Activated T-cell treated with anti-CD3 and anti-CD28 coated beads, Interleukin-2, amount 50 U/mL, for 72 hours (primary cell): ENCODE results near the gene MDP1. TPM values are rescaled to one million over a fixed set of nuclear protein-coding genes. Genes with fewer than 3 reads are reported as not detected.
A peak's percentile ranks its signal among the peaks of the same experiment; 100 is the strongest.
"Not testable (repeated sequence)": the region's sequence is repeated elsewhere in the genome, so short reads cannot be mapped to it uniquely, and the experiment has no call there.

Experiments used
- ATAC-seq, 2 donors: fragments of 150-1000 bp; cut with Tn5 transposase; replicated peaks in 1 of 2; 2 replicates each; pipeline ENCODE4 v1.10.0; 2021; ENCODE audit warnings: moderate library complexity in 2 of 2, mild to moderate bottlenecking in 1 of 2
- DNase-seq, 2 donors: peaks; one replicate each; pipeline ENCODE4 v3.0.0; 2021 to 2022; ENCODE audit warnings: mixed read lengths in 1 of 2
- H3K27ac Mint-ChIP-seq: one replicate; pipeline ENCODE4 v1.8.0; 2022; ENCODE audit warnings: mild to moderate bottlenecking, moderate library complexity, mixed read lengths
- H3K27me3 Mint-ChIP-seq: one replicate; pipeline ENCODE4 v1.8.0; 2022; ENCODE audit warnings: low read depth, mixed read lengths
- H3K36me3 Mint-ChIP-seq, 2 donors: one replicate each; pipeline ENCODE4 v1.8.0; 2022; ENCODE audit warnings: mixed read lengths in 2 of 2, mild to moderate bottlenecking in 1 of 2; ENCODE audit not compliant: insufficient read depth in 2 of 2
- H3K4me1 Mint-ChIP-seq: one replicate; pipeline ENCODE4 v1.8.0; 2022; ENCODE audit warnings: low read depth, mixed read lengths
- H3K4me3 Mint-ChIP-seq, 2 donors: one replicate each; pipeline ENCODE4 v1.8.0; 2022; ENCODE audit warnings: mild to moderate bottlenecking in 2 of 2, mixed read lengths in 2 of 2, moderate library complexity in 2 of 2
- H3K9me3 Mint-ChIP-seq, 2 donors: one replicate each; pipeline ENCODE4 v1.8.0; 2022; ENCODE audit warnings: mixed read lengths in 2 of 2
- total RNA-seq, 2 donors: library from RNA; stranded (reverse); gene quantifications; one replicate each; pipeline ENCODE4 v1.2.3, GENCODE V29; 2022

Gene MDP1
- total RNA-seq, 2 donors from 2014 or later, result 16.8 to 20.2 TPM

DNA sequence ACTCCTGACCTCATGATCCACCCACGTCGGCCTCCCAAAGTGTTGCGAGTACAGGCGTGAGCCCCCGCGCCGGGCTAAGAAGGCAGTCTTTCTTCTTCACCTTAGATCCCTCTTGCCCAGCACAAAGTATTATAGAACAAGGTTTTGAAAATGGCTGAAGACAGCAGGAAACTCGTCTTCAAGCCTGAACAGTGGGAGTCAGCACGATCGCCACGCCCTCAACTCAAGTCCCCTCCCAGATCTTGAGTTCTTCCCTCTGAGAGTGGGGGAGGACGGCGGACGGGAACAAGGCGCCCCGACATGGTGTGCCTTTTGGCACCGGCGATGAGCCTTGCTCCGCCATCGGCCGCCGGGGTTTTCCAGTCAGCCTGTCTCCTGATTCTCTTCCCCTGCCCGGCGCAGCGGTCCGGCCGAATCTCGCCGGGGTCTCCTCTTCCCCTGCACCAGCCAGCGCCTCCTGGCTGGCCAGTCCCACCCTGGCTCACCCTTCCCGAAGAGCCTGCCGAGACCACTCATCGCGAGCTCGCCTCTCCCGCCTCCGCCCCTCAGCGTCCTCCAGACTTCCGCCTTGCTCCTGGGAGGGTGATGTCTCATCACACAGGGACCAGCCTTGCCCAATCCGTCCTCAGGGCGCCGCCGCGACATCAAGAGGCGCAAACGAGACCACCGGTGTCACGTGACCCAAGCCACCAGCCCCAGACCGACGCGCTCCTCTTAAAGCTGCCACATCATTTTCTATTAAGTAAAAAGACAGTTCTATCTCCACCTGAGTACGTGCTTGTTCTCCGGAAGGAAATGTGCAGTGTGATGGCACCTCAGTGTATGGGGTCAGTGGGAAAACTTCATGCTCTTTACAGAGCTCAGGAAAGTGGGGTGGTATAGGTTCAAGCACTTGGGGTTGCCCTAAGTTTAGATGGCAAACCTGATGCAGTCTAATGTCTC lies 2.7 kb downstream of the MDP1 start, which contains the start of gene CHMP4A:
TSS of gene CHMP4A (minus strand) at position 565 of the 942 bp plus-strand sequence. CDS start at position 516, 49 bp downstream.
- no peaks in the 10 kb centered on the region for H3K27me3 Mint-ChIP-seq
- peak within 1 kb of the TSS; percentile 93 for H3K27ac Mint-ChIP-seq
- DNase-seq (peak; percentile 96 to 98), ATAC-seq (peak; percentile 86 to 88)
- H3K36me3 Mint-ChIP-seq, result peaks cover 13 to 19% of the 10 kb centered on the region in 2 donors
- peak within 1 kb of the TSS; percentile 79 to 91 for H3K4me3 Mint-ChIP-seq
- H3K4me1 Mint-ChIP-seq, result peaks cover 58% of the 10 kb centered on the region
- no peaks in the 10 kb centered on the region for H3K9me3 Mint-ChIP-seq

DNA sequence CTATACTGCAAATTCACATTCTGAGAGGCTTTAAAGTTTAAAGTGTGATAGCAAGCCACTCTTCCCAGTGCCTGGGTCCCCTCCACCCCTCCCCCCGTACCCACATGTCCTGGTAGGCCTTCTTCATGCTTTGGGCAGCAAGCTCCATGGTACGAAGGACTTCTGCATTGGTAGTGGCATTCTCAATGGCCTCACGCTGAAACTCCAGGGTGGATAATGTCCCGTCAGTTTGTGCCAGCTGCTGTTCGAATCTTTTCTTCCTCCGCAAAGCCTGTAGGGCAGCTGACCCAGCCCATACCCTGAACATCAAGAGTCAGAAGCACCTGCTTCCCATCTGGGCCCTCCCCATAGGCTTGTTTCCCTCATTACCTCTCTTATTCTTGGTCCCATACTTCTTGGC lies 4.6 kb downstream of the MDP1 start:
- Mint-ChIP-seq H3K9me3 (no peaks in the 10 kb centered on the region), H3K27ac (no peak overlapping the region), H3K4me3 (no peak overlapping the region), H3K4me1 (peaks cover 63% of the 10 kb centered on the region), H3K36me3 (peaks cover 18 to 33% of the 10 kb centered on the region in 2 donors), H3K27me3 (no peaks in the 10 kb centered on the region)
- DNase-seq, result no peak
- no peak for ATAC-seq

DNA sequence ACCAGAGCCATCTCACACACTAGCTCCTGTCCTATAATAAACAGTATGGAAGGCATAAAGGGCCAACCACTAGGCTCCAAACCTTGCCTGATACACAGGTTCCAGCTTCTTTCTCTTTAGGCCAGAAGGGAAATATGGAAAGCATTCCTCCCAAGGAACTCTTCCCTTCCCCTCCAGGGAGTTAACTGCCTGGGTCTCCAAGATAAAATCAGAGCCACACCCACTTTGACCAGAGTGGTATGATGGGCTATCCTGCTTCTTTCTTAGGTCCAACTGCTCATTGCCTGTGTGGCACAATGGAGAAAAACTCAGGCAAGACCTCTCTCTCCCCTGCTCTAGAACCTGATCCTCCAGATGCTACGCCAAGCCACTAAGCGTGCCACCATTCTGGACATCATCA lies 8.2 kb downstream of the MDP1 start:
- no peaks in the 10 kb centered on the region for H3K27me3 Mint-ChIP-seq
- H3K4me3 Mint-ChIP-seq, result no peak overlapping the region
- H3K36me3 Mint-ChIP-seq, result peaks cover 25 to 40% of the 10 kb centered on the region in 2 donors
- H3K4me1 Mint-ChIP-seq, result peaks cover 36% of the 10 kb centered on the region
- no peak for ATAC-seq
- H3K27ac Mint-ChIP-seq, result peak overlapping the region; percentile 45
- no peak for DNase-seq
- peaks cover 3 to 4% of the 10 kb centered on the region in 2 donors for H3K9me3 Mint-ChIP-seq

DNA sequence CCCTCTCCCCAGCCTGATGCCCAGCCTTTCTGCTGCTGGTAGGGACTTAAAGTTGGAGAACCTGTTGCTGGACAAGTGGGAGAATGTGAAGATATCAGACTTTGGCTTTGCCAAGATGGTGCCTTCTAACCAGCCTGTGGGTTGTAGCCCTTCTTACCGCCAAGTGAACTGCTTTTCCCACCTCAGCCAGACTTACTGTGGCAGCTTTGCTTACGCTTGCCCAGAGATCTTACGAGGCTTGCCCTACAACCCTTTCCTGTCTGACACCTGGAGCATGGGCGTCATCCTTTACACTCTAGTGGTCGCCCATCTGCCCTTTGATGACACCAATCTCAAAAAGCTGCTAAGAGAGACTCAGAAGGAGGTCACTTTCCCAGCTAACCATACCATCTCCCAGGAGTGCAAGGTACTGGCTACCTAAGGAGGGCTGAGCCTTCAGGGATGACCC lies 8.7 kb downstream of the MDP1 start:
- no peaks in the 10 kb centered on the region for H3K27me3 Mint-ChIP-seq
- peaks cover 31% of the 10 kb centered on the region for H3K4me1 Mint-ChIP-seq
- no peak overlapping the region for H3K4me3 Mint-ChIP-seq
- peaks cover 25 to 44% of the 10 kb centered on the region in 2 donors for H3K36me3 Mint-ChIP-seq
- H3K9me3 Mint-ChIP-seq, result peaks cover 3 to 5% of the 10 kb centered on the region in 2 donors
- peak overlapping the region; percentile 40 for H3K27ac Mint-ChIP-seq
- no peak for DNase-seq
- peak in 1 of 2 donors; percentile 41 for ATAC-seq

DNA sequence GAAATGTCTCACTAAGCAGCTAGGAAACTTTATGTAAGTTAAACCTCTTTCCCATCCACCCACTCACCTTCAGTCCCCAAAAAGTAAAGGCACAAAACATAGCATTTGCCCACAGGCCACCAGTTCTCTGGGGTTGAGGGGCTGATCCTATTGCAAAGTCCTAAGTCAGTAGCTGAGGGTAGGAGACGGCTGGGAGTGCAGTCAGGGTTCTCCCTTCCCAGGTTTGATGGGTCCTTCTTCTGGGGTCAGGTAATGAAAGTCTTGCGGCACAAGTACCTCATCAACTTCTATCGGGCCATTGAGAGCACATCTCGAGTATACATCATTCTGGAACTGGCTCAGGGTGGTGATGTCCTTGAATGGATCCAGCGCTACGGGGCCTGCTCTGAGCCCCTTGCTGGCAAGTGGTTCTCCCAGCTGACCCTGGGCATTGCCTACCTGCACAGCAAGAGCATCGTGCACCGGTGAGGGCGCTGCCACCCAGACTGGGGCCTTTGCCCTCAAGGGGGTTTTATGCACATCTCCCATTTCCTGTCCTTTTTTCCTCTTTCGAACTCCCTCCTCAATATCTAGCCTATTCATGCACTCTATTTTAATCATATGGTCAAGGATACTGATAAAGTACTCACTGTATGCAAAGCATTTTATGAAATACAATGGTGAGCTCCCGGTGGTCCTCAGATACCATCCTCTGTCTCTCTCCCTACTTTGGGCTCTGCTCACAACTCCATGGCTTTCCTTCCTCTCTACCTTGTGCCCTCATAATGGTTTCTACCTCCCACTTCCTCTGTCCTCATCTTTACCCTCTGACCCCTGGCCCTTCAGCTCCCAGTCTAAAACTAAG lies 9.4 kb downstream of the MDP1 start:
- peaks cover 6 to 7% of the 10 kb centered on the region in 2 donors for H3K9me3 Mint-ChIP-seq
- H3K36me3 Mint-ChIP-seq, result peaks cover 27 to 47% of the 10 kb centered on the region in 2 donors
- no peaks in the 10 kb centered on the region for H3K27me3 Mint-ChIP-seq
- H3K4me3 Mint-ChIP-seq, result no peak overlapping the region
- peaks cover 24% of the 10 kb centered on the region for H3K4me1 Mint-ChIP-seq
- DNase-seq (no peak), ATAC-seq (no peak)
- H3K27ac Mint-ChIP-seq, result peak overlapping the region; percentile 40

DNA sequence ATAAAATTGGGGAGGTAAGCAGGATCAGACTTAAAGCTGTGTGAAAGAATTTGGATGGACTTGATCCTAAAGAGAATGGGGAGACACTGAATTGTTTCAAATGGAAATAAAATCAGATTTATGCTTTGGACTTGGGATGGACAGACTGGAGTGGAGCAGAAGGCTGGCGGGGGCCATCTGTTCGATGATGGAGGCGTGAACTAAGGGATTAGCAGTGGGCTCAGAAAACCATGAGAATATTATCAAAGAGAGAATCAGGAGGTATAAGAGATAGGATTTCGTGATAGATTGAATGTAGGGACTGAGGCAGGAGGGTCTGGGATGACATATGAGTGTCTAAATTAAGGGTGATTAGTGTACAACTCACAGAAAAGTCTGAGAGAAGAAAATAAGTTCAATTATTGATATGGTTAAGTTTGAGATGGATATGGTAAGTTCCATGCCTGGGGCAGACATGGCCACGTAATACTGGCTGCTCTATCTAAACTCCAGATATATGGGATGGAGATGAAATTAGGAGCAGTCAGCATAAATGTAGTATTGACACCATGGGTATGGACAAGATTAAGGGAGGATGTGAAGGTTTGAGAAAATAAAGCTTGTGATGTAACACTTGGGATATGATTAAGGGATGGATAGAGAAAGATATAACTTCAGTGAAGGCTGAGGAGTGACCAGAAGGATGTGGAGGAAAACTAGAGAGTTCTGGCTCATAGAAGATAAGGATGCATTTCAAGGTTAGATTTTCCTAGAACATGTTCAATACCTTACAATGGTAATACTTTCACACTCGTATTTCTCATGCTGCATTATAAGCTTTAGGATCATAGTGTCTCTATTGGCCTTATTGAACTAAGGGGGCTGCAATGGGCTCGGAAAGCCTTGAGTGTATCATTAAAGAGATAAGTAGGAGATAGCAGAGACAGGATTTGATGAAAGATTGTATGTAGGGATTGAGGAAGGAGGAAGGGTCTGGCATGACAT lies 11.4 kb downstream of the MDP1 start:
- DNase-seq, result no peak
- Mint-ChIP-seq H3K27me3 (no peaks in the 10 kb centered on the region), H3K27ac (no peak overlapping the region)

DNA sequence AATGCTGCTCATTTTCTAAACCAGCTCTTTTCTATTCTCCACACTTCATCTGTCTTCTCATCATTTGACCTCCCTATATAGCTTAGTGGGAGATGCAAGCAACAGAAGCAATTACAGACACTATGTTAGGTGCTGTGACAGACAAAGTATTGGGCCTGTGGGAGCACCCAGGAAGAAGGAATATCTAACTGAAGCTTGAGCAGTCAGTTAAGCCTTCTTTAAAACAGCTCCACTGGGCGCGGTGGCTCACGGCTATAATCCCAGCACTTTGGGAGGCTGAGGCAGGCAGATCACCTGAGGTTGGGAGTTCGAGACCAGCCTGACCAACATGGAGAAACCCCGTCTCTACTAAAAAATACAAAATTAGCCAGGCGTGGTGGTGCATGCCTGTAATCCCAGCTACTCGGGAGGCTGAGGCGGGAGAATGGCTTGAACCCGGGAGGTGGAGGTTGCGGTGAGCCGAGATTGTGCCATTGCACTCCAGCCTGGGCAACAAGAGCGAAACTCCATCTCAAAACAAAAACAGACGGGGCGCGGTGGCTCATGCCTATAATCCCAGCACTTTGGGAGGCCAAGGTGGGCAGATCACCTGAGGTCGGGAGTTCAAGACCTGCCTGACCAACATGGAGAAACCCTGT lies 12.5 kb downstream of the MDP1 start:
- Mint-ChIP-seq H3K4me1 (peaks cover 22% of the 10 kb centered on the region), H3K36me3 (peaks cover 27 to 48% of the 10 kb centered on the region in 2 donors)
- H3K9me3 Mint-ChIP-seq, H3K27ac Mint-ChIP-seq, ATAC-seq, H3K4me3 Mint-ChIP-seq, DNase-seq, H3K27me3 Mint-ChIP-seq: not testable (repeated sequence)

More for the DNA sequence above, 11.4 kb downstream of the MDP1 start:
- Mint-ChIP-seq H3K4me3 (no peak overlapping the region), H3K36me3 (peaks cover 24 to 40% of the 10 kb centered on the region in 2 donors), H3K4me1 (peaks cover 11% of the 10 kb centered on the region), H3K9me3 (peaks cover 6 to 10% of the 10 kb centered on the region in 2 donors)
- ATAC-seq, result no peak

DNA sequence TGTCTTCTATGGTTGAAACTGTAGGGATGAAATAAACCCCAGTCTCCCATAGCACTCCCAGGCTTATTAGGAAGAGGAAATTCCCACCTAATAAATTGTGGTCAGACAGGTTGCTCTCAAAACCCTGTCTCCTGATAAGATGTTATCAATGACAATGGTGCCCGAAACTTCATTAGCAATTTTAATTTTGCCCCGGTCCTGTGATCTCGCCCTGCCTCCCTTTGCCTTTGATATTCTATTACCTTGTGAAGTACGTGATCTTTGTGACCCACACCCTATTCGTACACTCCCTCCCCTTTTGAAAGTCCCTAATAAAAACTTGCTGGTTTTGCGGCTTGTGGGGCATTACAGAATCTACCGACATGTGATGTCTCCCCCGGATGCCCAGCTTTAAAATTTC lies 13.3 kb downstream of the MDP1 start:
- ATAC-seq, DNase-seq, H3K4me3 Mint-ChIP-seq, H3K27me3 Mint-ChIP-seq, H3K27ac Mint-ChIP-seq, H3K9me3 Mint-ChIP-seq: not testable (repeated sequence)
- Mint-ChIP-seq H3K36me3 (peaks cover 25 to 41% of the 10 kb centered on the region in 2 donors), H3K4me1 (peaks cover 28% of the 10 kb centered on the region)

DNA sequence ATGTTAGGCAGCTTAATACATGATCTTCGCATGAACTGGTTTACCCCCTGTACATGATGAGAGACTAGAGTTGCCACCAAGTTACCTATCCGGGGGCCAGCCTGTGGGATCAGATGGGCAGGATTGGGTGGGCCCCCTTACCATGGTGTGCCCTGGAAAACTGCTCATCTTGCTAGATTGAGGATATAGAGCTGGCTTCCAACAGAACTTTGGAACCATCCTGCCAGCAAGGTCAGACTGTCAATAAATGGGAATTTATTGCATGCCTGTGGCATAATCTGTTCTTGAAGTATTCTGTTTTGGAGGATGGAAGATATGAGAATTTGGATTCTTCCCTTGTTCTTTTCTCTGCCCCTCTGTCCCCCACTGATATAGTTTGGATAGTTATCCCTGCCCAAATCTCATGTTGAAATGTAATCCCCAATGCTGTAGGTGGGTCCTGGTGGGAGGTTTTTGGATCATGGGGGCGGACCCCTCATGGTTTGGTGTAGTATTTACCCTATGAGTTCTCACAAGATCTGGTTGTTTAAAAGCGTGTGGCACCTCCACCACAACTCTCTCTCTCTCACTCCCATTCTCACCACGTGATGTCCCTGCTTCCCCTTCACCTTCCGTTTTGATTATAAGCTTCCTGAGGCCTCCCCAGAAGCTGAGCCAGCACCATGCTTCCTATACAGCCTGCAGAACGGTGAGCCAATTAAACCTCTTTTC lies 16.9 kb downstream of the MDP1 start:
- Mint-ChIP-seq H3K4me1 (peaks cover 42% of the 10 kb centered on the region), H3K27me3 (no peaks in the 10 kb centered on the region), H3K27ac (peak overlapping the region; percentile 39), H3K4me3 (peak overlapping the region; percentile 3 to 34), H3K36me3 (peaks cover 18 to 41% of the 10 kb centered on the region in 2 donors), H3K9me3 (peaks cover 6 to 10% of the 10 kb centered on the region in 2 donors)
- DNase-seq, result no peak
- no peak for ATAC-seq

DNA sequence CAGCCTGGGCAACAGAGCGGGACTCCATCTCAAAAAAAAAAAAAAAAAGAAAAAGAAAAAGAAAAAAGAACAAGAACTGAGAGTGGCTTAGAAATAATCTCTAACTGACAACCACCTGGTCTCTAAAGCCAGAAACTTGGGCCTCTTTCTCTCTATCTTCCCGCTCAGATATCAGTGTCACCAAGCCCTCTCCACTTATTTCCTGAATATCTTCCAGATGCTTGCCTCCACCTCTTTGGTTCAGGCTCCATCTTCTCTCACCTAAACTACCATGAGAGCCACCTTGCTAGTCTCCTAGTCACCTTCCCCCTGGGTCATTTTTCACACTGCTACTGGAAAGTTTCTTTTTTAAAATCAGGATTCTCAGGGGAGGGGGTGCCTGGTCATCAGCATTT lies 18.8 kb downstream of the MDP1 start:
- H3K4me1 Mint-ChIP-seq, result peaks cover 55% of the 10 kb centered on the region
- peak overlapping the region; percentile 95 to 97 for H3K4me3 Mint-ChIP-seq
- no peaks in the 10 kb centered on the region for H3K27me3 Mint-ChIP-seq
- H3K36me3 Mint-ChIP-seq, result peaks cover 15 to 38% of the 10 kb centered on the region in 2 donors
- H3K9me3 Mint-ChIP-seq, result peaks cover under 1 to 5% of the 10 kb centered on the region in 2 donors
- ATAC-seq (no peak), DNase-seq (no peak)
- peak overlapping the region; percentile 92 for H3K27ac Mint-ChIP-seq
